Medulla oblongata (tissue), 1 donor: Measurements from ENCODE around the gene OTOA.
"Not testable (repeated sequence)": the region's sequence is repeated elsewhere in the genome, so short reads cannot be mapped to it uniquely, and the experiment has no call there.

Source experiments
- DNase-seq: peaks from one replicate; pipeline ENCODE4 v3.0.0-alpha.2; 2015; ENCODE audit errors: extremely low spot score

The OTOA gene

GRCh38 chr16:21674456-21674855 lies 10.7 kb downstream of the OTOA start:
- not testable (repeated sequence) for DNase-seq

DNA sequence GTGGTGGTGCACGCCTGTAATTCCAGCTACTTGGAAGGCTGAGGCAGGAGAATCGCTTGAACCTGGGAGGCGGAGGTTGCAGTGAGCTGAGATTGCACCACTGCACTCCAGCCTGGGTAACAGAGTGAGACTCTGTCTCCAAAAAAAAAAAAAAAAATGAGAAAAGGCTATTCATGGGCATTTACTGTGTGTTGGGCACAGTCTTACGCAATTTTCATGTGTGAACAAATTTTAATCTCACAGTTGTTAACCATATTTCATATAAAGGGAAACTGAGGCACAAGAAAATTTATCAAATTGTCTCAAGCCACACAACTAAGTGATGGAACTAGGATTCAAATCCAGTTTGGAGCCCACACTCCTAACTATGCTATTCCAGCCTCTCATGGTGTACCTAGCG lies 16.9 kb downstream of the OTOA start:
- DNase-seq = not testable (repeated sequence)

- DNase-seq = no peak
Measured at GRCh38 chr16:21683184-21683583, 19.4 kb downstream of the OTOA start.

DNA sequence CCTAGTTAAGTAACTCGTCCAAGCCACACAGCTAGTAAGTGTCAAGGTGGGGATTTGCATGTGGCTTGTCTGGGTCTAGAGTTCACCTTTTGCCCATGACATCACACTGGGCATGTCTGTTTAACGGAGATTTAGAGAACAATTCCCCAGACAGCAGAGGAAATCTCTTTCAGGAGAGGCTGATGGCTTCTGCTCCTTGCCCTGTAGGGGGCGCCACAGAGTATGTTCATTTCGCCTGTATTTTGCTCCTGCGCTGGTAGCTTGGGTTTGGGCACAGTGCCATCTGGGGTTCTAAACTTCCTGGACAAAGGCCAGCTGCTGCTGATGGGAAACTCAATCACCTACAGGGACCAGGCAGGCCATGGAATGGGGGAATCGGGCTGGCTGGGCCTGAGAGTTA lies 20.4 kb downstream of the OTOA start:
- no peak for DNase-seq

GRCh38 chr16:21685034-21685455 lies 21.3 kb downstream of the OTOA start:
- DNase-seq = no peak

DNA sequence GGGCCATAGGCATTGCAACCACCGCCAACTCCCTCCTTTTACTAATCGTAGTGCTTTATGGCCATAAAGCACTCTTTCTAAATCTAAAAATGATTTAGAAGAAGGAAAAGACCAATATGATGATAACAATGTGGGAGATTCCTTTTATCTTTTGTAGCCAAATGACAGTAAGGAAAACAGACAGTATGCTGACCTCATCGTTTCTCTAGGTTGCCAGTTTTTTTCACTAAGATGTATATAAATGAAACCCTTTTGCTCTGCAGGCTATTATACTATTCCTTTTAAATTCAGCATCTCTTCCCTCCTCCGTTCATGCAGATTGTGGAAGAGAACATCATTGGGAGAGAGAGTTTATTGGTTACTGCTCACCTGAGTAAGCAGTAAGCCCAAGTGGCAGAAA lies 25.3 kb downstream of the OTOA start:
- no peak for DNase-seq

DNA sequence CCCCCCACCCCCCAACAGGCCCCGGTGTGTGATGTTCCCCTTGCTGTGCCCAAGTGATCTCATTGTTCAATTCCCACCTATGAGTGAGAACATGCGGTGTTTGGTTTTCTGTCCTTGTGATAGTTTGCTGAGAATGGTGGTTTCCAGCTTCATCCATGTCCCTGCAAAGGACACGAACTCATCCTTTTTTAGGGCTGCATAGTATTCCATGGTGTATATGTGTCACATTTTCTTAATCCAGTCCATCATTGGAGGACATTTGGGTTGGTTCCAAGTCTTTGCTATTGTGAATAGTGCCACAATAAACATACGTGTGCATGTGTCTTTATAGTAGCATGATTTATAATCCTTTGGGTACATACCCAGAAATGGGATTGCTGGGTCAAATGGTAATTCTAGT lies 27.2 kb downstream of the OTOA start:
- DNase-seq = not testable (repeated sequence)

- DNase-seq = no peak
Measured at GRCh38 chr16:21694609-21695008, 30.8 kb downstream of the OTOA start.

- no peak for DNase-seq
Measured at GRCh38 chr16:21697032-21697431, 33.3 kb downstream of the OTOA start.

GRCh38 chr16:21698169-21699032 lies 34.6 kb downstream of the OTOA start:
- no peak for DNase-seq

- no peak for DNase-seq
Measured at GRCh38 chr16:21701271-21701670, 37.5 kb downstream of the OTOA start.

GRCh38 chr16:21702276-21702675 lies 38.5 kb downstream of the OTOA start:
- no peak for DNase-seq

- no peak for DNase-seq
Measured at GRCh38 chr16:21703156-21703555, 39.4 kb downstream of the OTOA start.

GRCh38 chr16:21703589-21704174 lies 39.9 kb downstream of the OTOA start:
- no peak for DNase-seq

GRCh38 chr16:21704266-21704665 lies 40.5 kb downstream of the OTOA start:
- DNase-seq = no peak

GRCh38 chr16:21704733-21705132 lies 41.0 kb downstream of the OTOA start:
- no peak for DNase-seq

GRCh38 chr16:21708533-21709115 lies 44.9 kb downstream of the OTOA start:
- DNase-seq = peak; percentile 84

- no peak for DNase-seq
Measured at GRCh38 chr16:21710938-21711337, 47.2 kb downstream of the OTOA start.

DNA sequence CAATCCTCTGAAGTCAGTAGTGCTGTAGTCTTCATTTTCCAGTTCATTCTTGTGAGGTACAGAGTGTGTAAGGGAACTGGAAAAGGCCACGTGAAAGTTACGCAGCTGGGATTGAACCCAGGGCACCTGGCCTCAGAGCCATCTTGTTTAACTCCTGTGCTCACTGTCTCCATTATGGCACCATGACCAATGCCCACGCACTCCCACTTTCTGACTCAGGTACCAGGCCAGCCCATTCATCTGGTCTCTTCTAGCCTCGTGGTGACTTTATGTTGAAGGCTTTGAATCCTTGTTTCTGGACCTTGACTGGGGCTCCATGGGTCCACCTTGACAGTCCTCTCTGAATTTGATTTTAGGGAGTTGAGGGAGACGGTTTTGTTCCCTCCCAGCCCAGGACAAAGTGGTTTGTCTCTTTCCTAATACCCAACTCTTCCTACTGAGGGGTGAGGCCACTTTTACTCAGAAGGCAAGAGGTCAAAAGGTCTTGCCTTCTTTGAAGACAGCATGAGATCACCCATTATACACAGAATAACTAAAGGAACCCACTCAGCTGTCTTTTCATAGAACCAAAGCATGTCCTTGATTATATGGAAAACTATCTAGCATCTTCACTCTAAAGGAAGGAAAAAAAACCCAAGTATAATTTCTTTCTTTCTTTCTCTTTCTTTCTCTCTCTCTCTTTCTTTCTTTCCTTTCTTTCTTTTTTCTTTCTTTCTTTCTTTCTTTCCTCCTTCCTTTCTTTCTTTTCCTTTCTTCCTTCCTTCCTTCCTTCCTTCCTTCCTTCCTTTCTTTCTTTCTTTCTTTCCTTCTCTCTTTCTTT lies 50.0 kb downstream of the OTOA start:
- no peak for DNase-seq

DNA sequence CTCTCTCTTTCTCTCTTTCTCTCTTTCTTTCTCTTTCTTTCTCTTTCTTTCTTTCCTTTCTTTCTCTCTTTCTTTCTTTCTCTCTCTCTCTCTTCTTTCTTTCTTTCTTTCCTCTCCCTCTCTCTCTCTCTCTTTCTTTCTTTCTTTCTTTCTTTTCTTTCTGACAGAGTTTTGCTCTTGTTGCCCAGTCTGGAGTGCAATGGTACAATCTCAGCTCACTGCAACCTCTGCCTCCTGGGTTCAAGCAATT lies 50.5 kb downstream of the OTOA start:
- DNase-seq = not testable (repeated sequence)

GRCh38 chr16:21717608-21718007 lies 53.8 kb downstream of the OTOA start:
- DNase-seq = no peak

GRCh38 chr16:21719283-21719682 lies 55.5 kb downstream of the OTOA start:
- peak; percentile 11 for DNase-seq
